SK-N-SH treated with all-trans-retinoic acid at 6 μM for 48 hours (cell line): ENCODE data around the gene CLSTN3.

Source experiments
- ATAC-seq: fragments of 200-7000 bp; cut with Tn5 transposase; 3 replicates; pipeline ENCODE4 v1.9.1; 2020; ENCODE audit warnings: mild to moderate bottlenecking, moderate library complexity
- ARNTL ChIP-seq: fragments of 450-650 bp; formaldehyde crosslinking; IDR thresholded peaks from 2 replicates; pipeline ENCODE4 v1.5.0; 2020; ENCODE audit warnings: low read depth, mild to moderate bottlenecking, moderate library complexity, borderline replicate concordance
- BACH2 ChIP-seq: fragments of 250-450 bp; sonication (Bioruptor Pico); IDR thresholded peaks from 2 replicates; pipeline ENCODE4 v1.9.0; 2021; ENCODE audit warnings: mild to moderate bottlenecking, borderline replicate concordance
- CSDC2 ChIP-seq: fragments of 250-450 bp; sonication (Bioruptor Pico); IDR thresholded peaks from 2 replicates; pipeline ENCODE4 v1.5.0; 2020; ENCODE audit warnings: mild to moderate bottlenecking, moderate library complexity
- CSRNP3 ChIP-seq: fragments of 250-450 bp; sonication (Bioruptor Pico); IDR thresholded peaks from 2 replicates; pipeline ENCODE4 v1.5.1; 2021; ENCODE audit warnings: mild to moderate bottlenecking, moderate library complexity
- ESRRG ChIP-seq: fragments of 250-450 bp; sonication (Bioruptor Pico); IDR thresholded peaks from 2 replicates; pipeline ENCODE4 v1.6.1; 2021; ENCODE audit warnings: mild to moderate bottlenecking
- GLIS3 ChIP-seq: fragments of 250-450 bp; sonication (Bioruptor Pico); IDR thresholded peaks from 2 replicates; pipeline ENCODE4 v1.5.0; 2020; ENCODE audit warnings: mild to moderate bottlenecking, moderate library complexity
- ISL1 ChIP-seq: fragments of 250-450 bp; sonication (Bioruptor Pico); IDR thresholded peaks from 2 replicates; pipeline ENCODE4 v2.1.2; 2022; ENCODE audit warnings: mild to moderate bottlenecking, moderate library complexity
- OSR1 ChIP-seq: fragments of 250-450 bp; sonication (Bioruptor Pico); IDR thresholded peaks from 2 replicates; pipeline ENCODE4 v1.8.0; 2022; ENCODE audit warnings: moderate library complexity, mild to moderate bottlenecking, inconsistent platforms
- RARB ChIP-seq: fragments of 250-450 bp; sonication (Bioruptor Pico); IDR thresholded peaks from 2 replicates; pipeline ENCODE4 v1.8.0; 2021; ENCODE audit warnings: mild to moderate bottlenecking, moderate library complexity
- SNAI2 ChIP-seq: fragments of 250-450 bp; sonication (Bioruptor Pico); IDR thresholded peaks from 2 replicates; pipeline ENCODE4 v1.5.0; 2020; ENCODE audit warnings: mild to moderate bottlenecking, moderate library complexity
- TCF4 ChIP-seq: fragments of 250-450 bp; sonication (Bioruptor Pico); IDR thresholded peaks from 2 replicates; pipeline ENCODE4 v1.8.0; 2021; ENCODE audit warnings: mild to moderate bottlenecking, moderate library complexity, borderline replicate concordance
- TOX ChIP-seq: fragments of 250-450 bp; sonication (Bioruptor Pico); IDR thresholded peaks from 2 replicates; pipeline ENCODE4 v1.8.0; 2021; ENCODE audit warnings: mild to moderate bottlenecking, moderate library complexity, borderline replicate concordance
- ZC3H10 ChIP-seq: fragments of 250-450 bp; sonication (Bioruptor Pico); IDR thresholded peaks from 2 replicates; pipeline ENCODE4 v1.5.1; 2021; ENCODE audit warnings: mild to moderate bottlenecking, moderate library complexity
- ZFP3 ChIP-seq: fragments of 250-450 bp; sonication (Bioruptor Pico); IDR thresholded peaks from 2 replicates; pipeline ENCODE4 v1.5.0; 2020; ENCODE audit warnings: mild to moderate bottlenecking, moderate library complexity
- ZFP30 ChIP-seq: fragments of 450-650 bp; formaldehyde crosslinking; IDR thresholded peaks from 2 replicates; pipeline ENCODE4 v1.5.0; 2022; ENCODE audit warnings: mild to moderate bottlenecking, moderate library complexity
- ZNF565 ChIP-seq: fragments of 450-650 bp; formaldehyde crosslinking; conservative IDR thresholded peaks from 2 replicates; pipeline ENCODE4 v1.5.0; 2020; ENCODE audit warnings: low read depth, mild to moderate bottlenecking, moderate library complexity
- ZNF70 ChIP-seq: fragments of 450-650 bp; formaldehyde crosslinking; IDR thresholded peaks from 2 replicates; pipeline ENCODE4 v1.5.0; 2020; ENCODE audit warnings: mild to moderate bottlenecking, moderate library complexity
- ZNF8 ChIP-seq: fragments of 450-650 bp; formaldehyde crosslinking; IDR thresholded peaks from 2 replicates; pipeline ENCODE4 v1.5.0; 2020; ENCODE audit warnings: mild to moderate bottlenecking, moderate library complexity
- TF ChIP-seq, protein P1 (sequence below): fragments of 250-450 bp; sonication (Bioruptor Pico); IDR thresholded peaks from 2 replicates; pipeline ENCODE4 v1.5.1; 2020; ENCODE audit warnings: low read depth, mild to moderate bottlenecking, moderate library complexity
- TF ChIP-seq, protein P2 (sequence below): fragments of 250-450 bp; sonication (Bioruptor Pico); IDR thresholded peaks from 2 replicates; pipeline ENCODE4 v1.8.0; 2021; ENCODE audit warnings: low read depth, mild to moderate bottlenecking, moderate library complexity, borderline replicate concordance
- TF ChIP-seq, protein P3 (sequence below): fragments of 250-450 bp; sonication (Bioruptor Pico); IDR thresholded peaks from 2 replicates; pipeline ENCODE4 v1.8.0; 2020; ENCODE audit warnings: mild to moderate bottlenecking, moderate library complexity, borderline replicate concordance
- TF ChIP-seq, protein P4 (sequence below): fragments of 250-450 bp; sonication (Bioruptor Pico); IDR thresholded peaks from 2 replicates; pipeline ENCODE4 v1.5.0; 2020; ENCODE audit warnings: mild to moderate bottlenecking, moderate library complexity

The CLSTN3 gene

GRCh38 chr12:7151532-7151931, 21.4 kb downstream of the CLSTN3 start:
- ATAC-seq: no peak
- TF ChIP-seq GLIS3 (CRISPR knock-in tag) (no peak), ZFP3 (CRISPR knock-in tag) (no peak), ZNF8 (CRISPR knock-in tag) (no peak), ARNTL (no peak), CSRNP3 (CRISPR knock-in tag) (no peak), ZNF70 (CRISPR knock-in tag) (no peak), ZNF565 (no peak), TCF4 (CRISPR knock-in tag) (no peak), RARB (CRISPR knock-in tag) (no peak), SNAI2 (CRISPR knock-in tag) (no peak), BACH2 (CRISPR knock-in tag) (no peak), CSDC2 (CRISPR knock-in tag) (no peak)
- TF ChIP-seq, protein P1, sequence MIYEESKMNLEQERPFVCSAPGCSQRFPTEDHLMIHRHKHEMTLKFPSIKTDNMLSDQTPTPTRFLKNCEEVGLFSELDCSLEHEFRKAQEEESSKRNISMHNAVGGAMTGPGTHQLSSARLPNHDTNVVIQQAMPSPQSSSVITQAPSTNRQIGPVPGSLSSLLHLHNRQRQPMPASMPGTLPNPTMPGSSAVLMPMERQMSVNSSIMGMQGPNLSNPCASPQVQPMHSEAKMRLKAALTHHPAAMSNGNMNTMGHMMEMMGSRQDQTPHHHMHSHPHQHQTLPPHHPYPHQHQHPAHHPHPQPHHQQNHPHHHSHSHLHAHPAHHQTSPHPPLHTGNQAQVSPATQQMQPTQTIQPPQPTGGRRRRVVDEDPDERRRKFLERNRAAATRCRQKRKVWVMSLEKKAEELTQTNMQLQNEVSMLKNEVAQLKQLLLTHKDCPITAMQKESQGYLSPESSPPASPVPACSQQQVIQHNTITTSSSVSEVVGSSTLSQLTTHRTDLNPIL: no peak

DNA sequence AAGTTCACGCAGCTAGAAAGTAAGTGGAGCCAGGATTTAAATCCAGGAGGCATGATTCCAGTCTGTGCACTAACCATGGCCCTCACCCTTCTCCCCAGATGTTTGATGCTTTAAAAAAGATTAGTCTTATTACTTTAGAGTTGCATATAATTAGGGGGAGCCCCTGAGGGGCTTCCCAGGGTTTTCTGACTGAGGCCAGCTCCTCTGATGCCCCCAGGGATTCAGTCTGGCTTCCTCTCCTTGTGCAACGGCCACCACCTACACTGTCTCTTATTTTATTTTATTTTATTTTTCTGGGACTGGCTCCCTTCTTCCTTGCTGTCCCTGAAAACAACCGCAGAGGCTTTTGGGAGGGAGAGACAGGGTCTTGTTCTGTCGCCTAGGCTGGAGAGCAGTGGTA, 22.6 kb downstream of the CLSTN3 start:
- TF ChIP-seq, protein P2, sequence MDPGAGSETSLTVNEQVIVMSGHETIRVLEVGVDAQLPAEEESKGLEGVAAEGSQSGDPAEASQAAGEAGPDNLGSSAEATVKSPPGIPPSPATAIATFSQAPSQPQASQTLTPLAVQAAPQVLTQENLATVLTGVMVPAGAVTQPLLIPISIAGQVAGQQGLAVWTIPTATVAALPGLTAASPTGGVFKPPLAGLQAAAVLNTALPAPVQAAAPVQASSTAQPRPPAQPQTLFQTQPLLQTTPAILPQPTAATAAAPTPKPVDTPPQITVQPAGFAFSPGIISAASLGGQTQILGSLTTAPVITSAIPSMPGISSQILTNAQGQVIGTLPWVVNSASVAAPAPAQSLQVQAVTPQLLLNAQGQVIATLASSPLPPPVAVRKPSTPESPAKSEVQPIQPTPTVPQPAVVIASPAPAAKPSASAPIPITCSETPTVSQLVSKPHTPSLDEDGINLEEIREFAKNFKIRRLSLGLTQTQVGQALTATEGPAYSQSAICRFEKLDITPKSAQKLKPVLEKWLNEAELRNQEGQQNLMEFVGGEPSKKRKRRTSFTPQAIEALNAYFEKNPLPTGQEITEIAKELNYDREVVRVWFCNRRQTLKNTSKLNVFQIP (CRISPR knock-in tag): no peak
- TF ChIP-seq TCF4 (CRISPR knock-in tag) (no peak), ARNTL (no peak), ZC3H10 (no peak), CSRNP3 (CRISPR knock-in tag) (no peak), ESRRG (CRISPR knock-in tag) (no peak), ISL1 (no peak), CSDC2 (CRISPR knock-in tag) (no peak), ZFP30 (no peak), OSR1 (CRISPR knock-in tag) (no peak), TOX (CRISPR knock-in tag) (no peak), GLIS3 (CRISPR knock-in tag) (no peak), BACH2 (CRISPR knock-in tag) (no peak), RARB (CRISPR knock-in tag) (no peak)
- TF ChIP-seq, protein P3, sequence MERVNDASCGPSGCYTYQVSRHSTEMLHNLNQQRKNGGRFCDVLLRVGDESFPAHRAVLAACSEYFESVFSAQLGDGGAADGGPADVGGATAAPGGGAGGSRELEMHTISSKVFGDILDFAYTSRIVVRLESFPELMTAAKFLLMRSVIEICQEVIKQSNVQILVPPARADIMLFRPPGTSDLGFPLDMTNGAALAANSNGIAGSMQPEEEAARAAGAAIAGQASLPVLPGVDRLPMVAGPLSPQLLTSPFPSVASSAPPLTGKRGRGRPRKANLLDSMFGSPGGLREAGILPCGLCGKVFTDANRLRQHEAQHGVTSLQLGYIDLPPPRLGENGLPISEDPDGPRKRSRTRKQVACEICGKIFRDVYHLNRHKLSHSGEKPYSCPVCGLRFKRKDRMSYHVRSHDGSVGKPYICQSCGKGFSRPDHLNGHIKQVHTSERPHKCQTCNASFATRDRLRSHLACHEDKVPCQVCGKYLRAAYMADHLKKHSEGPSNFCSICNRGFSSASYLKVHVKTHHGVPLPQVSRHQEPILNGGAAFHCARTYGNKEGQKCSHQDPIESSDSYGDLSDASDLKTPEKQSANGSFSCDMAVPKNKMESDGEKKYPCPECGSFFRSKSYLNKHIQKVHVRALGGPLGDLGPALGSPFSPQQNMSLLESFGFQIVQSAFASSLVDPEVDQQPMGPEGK (CRISPR knock-in tag): no peak
- TF ChIP-seq, protein P1: no peak
- TF ChIP-seq, protein P4, sequence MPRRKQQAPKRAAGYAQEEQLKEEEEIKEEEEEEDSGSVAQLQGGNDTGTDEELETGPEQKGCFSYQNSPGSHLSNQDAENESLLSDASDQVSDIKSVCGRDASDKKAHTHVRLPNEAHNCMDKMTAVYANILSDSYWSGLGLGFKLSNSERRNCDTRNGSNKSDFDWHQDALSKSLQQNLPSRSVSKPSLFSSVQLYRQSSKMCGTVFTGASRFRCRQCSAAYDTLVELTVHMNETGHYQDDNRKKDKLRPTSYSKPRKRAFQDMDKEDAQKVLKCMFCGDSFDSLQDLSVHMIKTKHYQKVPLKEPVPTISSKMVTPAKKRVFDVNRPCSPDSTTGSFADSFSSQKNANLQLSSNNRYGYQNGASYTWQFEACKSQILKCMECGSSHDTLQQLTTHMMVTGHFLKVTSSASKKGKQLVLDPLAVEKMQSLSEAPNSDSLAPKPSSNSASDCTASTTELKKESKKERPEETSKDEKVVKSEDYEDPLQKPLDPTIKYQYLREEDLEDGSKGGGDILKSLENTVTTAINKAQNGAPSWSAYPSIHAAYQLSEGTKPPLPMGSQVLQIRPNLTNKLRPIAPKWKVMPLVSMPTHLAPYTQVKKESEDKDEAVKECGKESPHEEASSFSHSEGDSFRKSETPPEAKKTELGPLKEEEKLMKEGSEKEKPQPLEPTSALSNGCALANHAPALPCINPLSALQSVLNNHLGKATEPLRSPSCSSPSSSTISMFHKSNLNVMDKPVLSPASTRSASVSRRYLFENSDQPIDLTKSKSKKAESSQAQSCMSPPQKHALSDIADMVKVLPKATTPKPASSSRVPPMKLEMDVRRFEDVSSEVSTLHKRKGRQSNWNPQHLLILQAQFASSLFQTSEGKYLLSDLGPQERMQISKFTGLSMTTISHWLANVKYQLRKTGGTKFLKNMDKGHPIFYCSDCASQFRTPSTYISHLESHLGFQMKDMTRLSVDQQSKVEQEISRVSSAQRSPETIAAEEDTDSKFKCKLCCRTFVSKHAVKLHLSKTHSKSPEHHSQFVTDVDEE (CRISPR knock-in tag): no peak
- TF ChIP-seq, all 23 proteins: peak for 0
- no peak for ATAC-seq
